ENCODE results near the gene TUBA1B. TPM values are rescaled to one million over a fixed set of nuclear protein-coding genes. Genes with fewer than 3 reads are reported as not detected.
A peak's percentile ranks its signal among the peaks of the same experiment; 100 is the strongest.

The TUBA1B gene
- total and polyA plus RNA-seq, 2 of the 13 experiments (the other 11 are each of a cell fraction or from before 2014, with no cell fraction given), result 1,275 to 1,353 TPM

DNA sequence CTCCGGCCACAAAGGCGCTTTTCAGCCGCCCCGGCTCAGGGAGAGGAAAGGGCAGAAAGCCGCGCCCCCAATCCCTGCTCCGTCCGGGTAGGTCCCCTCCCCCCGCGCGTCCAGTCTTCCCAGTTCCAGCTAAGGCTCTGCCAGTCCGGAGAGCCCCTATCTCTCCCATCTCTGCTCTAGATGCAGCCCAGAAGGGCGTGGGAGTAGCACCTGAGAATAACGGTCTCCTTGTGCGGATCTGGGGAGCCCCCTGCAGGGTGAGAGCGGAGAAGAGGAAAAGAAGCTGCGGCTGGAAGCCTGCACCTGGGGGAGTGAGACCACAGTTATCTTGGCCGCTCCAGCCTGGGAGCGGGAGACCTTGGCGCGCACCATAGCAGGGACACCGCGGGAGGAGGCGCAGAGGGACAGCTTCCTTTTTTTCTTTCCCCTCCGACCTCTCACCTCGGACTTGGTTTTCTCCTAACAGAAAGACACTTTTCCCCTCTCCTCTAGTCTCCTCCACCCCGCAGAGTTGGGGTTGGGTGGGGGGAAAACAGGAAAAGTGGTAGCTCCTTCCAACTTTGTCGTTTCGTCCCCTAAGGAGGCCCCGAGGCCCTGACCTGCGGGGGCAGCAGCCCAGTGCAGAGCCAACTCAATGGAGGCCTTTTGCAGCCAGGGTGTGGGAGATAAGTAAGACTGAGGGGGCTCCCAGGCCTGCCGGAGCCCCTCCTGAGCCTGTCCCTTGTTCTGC lies 38.9 kb downstream of the TUBA1B start (continued):
- TF ChIP-seq, protein P1, sequence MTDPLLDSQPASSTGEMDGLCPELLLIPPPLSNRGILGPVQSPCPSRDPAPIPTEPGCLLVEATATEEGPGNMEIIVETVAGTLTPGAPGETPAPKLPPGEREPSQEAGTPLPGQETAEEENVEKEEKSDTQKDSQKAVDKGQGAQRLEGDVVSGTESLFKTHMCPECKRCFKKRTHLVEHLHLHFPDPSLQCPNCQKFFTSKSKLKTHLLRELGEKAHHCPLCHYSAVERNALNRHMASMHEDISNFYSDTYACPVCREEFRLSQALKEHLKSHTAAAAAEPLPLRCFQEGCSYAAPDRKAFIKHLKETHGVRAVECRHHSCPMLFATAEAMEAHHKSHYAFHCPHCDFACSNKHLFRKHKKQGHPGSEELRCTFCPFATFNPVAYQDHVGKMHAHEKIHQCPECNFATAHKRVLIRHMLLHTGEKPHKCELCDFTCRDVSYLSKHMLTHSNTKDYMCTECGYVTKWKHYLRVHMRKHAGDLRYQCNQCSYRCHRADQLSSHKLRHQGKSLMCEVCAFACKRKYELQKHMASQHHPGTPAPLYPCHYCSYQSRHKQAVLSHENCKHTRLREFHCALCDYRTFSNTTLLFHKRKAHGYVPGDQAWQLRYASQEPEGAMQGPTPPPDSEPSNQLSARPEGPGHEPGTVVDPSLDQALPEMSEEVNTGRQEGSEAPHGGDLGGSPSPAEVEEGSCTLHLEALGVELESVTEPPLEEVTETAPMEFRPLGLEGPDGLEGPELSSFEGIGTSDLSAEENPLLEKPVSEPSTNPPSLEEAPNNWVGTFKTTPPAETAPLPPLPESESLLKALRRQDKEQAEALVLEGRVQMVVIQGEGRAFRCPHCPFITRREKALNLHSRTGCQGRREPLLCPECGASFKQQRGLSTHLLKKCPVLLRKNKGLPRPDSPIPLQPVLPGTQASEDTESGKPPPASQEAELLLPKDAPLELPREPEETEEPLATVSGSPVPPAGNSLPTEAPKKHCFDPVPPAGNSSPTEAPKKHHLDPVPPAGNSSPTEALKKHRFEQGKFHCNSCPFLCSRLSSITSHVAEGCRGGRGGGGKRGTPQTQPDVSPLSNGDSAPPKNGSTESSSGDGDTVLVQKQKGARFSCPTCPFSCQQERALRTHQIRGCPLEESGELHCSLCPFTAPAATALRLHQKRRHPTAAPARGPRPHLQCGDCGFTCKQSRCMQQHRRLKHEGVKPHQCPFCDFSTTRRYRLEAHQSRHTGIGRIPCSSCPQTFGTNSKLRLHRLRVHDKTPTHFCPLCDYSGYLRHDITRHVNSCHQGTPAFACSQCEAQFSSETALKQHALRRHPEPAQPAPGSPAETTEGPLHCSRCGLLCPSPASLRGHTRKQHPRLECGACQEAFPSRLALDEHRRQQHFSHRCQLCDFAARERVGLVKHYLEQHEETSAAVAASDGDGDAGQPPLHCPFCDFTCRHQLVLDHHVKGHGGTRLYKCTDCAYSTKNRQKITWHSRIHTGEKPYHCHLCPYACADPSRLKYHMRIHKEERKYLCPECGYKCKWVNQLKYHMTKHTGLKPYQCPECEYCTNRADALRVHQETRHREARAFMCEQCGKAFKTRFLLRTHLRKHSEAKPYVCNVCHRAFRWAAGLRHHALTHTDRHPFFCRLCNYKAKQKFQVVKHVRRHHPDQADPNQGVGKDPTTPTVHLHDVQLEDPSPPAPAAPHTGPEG (CRISPR knock-in tag; IDR thresholded peaks at IDR 0.05), result no peak
- TF ChIP-seq MAFF (IDR thresholded peaks at IDR 0.05; ENCODE audit: low read depth, low read length), result no peak
- TF ChIP-seq MXI1 (IDR thresholded peaks at IDR 0.05; ENCODE audit: borderline replicate concordance, low read depth, low read length), result no peak
- TF ChIP-seq ZNF577 (CRISPR knock-in tag; IDR thresholded peaks at IDR 0.05; ENCODE audit: borderline replicate concordance, low read depth), result no peak
- TF ChIP-seq, protein P2, sequence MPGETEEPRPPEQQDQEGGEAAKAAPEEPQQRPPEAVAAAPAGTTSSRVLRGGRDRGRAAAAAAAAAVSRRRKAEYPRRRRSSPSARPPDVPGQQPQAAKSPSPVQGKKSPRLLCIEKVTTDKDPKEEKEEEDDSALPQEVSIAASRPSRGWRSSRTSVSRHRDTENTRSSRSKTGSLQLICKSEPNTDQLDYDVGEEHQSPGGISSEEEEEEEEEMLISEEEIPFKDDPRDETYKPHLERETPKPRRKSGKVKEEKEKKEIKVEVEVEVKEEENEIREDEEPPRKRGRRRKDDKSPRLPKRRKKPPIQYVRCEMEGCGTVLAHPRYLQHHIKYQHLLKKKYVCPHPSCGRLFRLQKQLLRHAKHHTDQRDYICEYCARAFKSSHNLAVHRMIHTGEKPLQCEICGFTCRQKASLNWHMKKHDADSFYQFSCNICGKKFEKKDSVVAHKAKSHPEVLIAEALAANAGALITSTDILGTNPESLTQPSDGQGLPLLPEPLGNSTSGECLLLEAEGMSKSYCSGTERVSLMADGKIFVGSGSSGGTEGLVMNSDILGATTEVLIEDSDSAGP (CRISPR knock-in tag; IDR thresholded peaks at IDR 0.05; ENCODE audit: borderline replicate concordance), result peak; percentile 26; the same call in 1 of the 2 replicates
- TF ChIP-seq, protein P3, sequence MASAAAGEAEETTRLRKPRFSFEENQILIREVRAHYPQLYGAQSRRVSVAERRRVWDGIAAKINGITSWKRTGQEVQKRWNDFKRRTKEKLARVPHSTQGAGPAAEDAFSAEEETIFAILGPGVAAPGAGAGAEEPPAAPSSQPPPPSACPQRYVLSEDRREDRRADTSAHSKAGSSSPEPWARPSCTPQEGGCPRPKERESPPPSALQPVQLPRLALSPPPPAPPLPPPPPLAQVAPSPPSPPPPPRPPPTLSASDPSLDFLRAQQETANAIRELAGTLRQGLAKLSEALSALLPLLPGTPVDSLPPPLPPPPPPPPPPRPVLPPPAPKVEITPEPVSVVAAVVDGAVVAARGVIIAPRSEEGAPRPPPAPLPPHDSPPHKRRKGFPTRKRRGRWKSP (CRISPR knock-in tag; IDR thresholded peaks at IDR 0.05), result no peak
- TF ChIP-seq WIZ (CRISPR knock-in tag; IDR thresholded peaks at IDR 0.05), result no peak
- TF ChIP-seq ZNF570 (CRISPR knock-in tag; IDR thresholded peaks at IDR 0.05; ENCODE audit: borderline replicate concordance), result no peak
- TF ChIP-seq ZKSCAN8 (CRISPR knock-in tag; IDR thresholded peaks at IDR 0.05; ENCODE audit: borderline replicate concordance), result no peak
- TF ChIP-seq, protein P4, sequence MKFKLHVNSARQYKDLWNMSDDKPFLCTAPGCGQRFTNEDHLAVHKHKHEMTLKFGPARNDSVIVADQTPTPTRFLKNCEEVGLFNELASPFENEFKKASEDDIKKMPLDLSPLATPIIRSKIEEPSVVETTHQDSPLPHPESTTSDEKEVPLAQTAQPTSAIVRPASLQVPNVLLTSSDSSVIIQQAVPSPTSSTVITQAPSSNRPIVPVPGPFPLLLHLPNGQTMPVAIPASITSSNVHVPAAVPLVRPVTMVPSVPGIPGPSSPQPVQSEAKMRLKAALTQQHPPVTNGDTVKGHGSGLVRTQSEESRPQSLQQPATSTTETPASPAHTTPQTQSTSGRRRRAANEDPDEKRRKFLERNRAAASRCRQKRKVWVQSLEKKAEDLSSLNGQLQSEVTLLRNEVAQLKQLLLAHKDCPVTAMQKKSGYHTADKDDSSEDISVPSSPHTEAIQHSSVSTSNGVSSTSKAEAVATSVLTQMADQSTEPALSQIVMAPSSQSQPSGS (CRISPR knock-in tag; IDR thresholded peaks at IDR 0.05), result no peak
- no peak for TF ChIP-seq KLF15 (CRISPR knock-in tag; IDR thresholded peaks at IDR 0.05; ENCODE audit: borderline replicate concordance)
- TF ChIP-seq, protein P5, sequence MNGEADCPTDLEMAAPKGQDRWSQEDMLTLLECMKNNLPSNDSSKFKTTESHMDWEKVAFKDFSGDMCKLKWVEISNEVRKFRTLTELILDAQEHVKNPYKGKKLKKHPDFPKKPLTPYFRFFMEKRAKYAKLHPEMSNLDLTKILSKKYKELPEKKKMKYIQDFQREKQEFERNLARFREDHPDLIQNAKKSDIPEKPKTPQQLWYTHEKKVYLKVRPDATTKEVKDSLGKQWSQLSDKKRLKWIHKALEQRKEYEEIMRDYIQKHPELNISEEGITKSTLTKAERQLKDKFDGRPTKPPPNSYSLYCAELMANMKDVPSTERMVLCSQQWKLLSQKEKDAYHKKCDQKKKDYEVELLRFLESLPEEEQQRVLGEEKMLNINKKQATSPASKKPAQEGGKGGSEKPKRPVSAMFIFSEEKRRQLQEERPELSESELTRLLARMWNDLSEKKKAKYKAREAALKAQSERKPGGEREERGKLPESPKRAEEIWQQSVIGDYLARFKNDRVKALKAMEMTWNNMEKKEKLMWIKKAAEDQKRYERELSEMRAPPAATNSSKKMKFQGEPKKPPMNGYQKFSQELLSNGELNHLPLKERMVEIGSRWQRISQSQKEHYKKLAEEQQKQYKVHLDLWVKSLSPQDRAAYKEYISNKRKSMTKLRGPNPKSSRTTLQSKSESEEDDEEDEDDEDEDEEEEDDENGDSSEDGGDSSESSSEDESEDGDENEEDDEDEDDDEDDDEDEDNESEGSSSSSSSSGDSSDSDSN (CRISPR knock-in tag; IDR thresholded peaks at IDR 0.05), result peak; percentile 62
- no peak for TF ChIP-seq SIX4 (CRISPR knock-in tag; IDR thresholded peaks at IDR 0.05)
- TF ChIP-seq, protein P6, sequence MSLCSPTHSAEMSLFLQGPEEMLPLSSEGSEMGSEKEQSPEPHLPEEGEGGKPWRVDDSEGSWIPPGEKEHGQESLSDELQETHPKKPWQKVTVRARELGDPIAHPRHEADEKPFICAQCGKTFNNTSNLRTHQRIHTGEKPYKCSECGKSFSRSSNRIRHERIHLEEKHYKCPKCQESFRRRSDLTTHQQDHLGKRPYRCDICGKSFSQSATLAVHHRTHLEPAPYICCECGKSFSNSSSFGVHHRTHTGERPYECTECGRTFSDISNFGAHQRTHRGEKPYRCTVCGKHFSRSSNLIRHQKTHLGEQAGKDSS (CRISPR knock-in tag; IDR thresholded peaks at IDR 0.05; ENCODE audit: borderline replicate concordance, low read depth), result no peak
- TF ChIP-seq ZNF331 (CRISPR knock-in tag; IDR thresholded peaks at IDR 0.05), result no peak
